CD4-positive, CD25-positive, alpha-beta regulatory T cell (primary cell): ENCODE results near the gene TTC27. TPM values are rescaled to one million over a fixed set of nuclear protein-coding genes. Genes with fewer than 3 reads are reported as not detected.
"Not testable (repeated sequence)": the region's sequence is repeated elsewhere in the genome, so short reads cannot be mapped to it uniquely, and the experiment has no call there.

Source experiments
- ATAC-seq, 2 donors: fragments of 150-1000 bp; cut with Tn5 transposase; one replicate each; pipeline ENCODE4 v1.10.0; 2021; ENCODE audit warnings: low read depth in 2 of 2, moderate number of reproducible peaks in 2 of 2, moderate library complexity in 1 of 2
- DNase-seq, 3 donors: peaks; one replicate each; pipeline versions ENCODE4 v3.0.0 to v3.0.0-alpha.2; 2012 to 2022; ENCODE audit warnings: mixed read lengths in 1 of 3
- H3K27ac ChIP-seq: one replicate; pipeline ENCODE4 v1.7.0; 2013; ENCODE audit warnings: mild to moderate bottlenecking, low read length; ENCODE audit not compliant: insufficient read depth, poor library complexity, severe bottlenecking
- H3K27me3 ChIP-seq: one replicate; pipeline ENCODE4 v1.7.0; 2013; ENCODE audit warnings: low read length; ENCODE audit not compliant: control insufficient read depth, insufficient read depth
- H3K36me3 ChIP-seq: one replicate; pipeline ENCODE4 v1.7.0; 2013; ENCODE audit warnings: mild to moderate bottlenecking, low read length, moderate library complexity; ENCODE audit not compliant: control insufficient read depth, insufficient read depth
- H3K4me1 ChIP-seq: 2 replicates; pipeline ENCODE4 v1.7.0; 2013; ENCODE audit warnings: mild to moderate bottlenecking, low read length; ENCODE audit not compliant: insufficient read depth, control insufficient read depth, poor library complexity, severe bottlenecking
- H3K4me3 ChIP-seq: one replicate; pipeline ENCODE4 v1.7.0; 2013; ENCODE audit warnings: low read depth, mild to moderate bottlenecking, low read length, moderate library complexity
- H3K9me3 ChIP-seq, 2 experiments: 1 replicate in 1 of 2; 2 replicates in 1 of 2; pipeline ENCODE4 v1.7.0; 2013; ENCODE audit warnings: low read length in 2 of 2, mild to moderate bottlenecking in 1 of 2, moderate library complexity in 1 of 2; ENCODE audit not compliant: control insufficient read depth in 2 of 2
- H3K27ac Mint-ChIP-seq, 3 donors: one replicate each; pipeline ENCODE4 v1.8.0; 2020 to 2022; ENCODE audit warnings: mild to moderate bottlenecking in 3 of 3, mixed read lengths in 3 of 3, moderate library complexity in 2 of 3
- H3K27me3 Mint-ChIP-seq: one replicate; pipeline ENCODE4 v1.8.0; 2022; ENCODE audit warnings: mild to moderate bottlenecking, mixed read lengths
- H3K36me3 Mint-ChIP-seq: one replicate; pipeline ENCODE4 v1.8.0; 2020; ENCODE audit warnings: mixed read lengths
- H3K4me1 Mint-ChIP-seq, 4 donors: one replicate each; pipeline ENCODE4 v1.8.0; 2020 to 2022; ENCODE audit warnings: mixed read lengths in 4 of 4, mild to moderate bottlenecking in 1 of 4
- H3K4me3 Mint-ChIP-seq, 4 donors: one replicate each; pipeline ENCODE4 v1.8.0; 2020 to 2022; ENCODE audit warnings: mild to moderate bottlenecking in 4 of 4, mixed read lengths in 4 of 4, moderate library complexity in 3 of 4
- H3K9me3 Mint-ChIP-seq, 7 donors: one replicate each; pipeline ENCODE4 v1.8.0; 2020 to 2022; ENCODE audit warnings: mixed read lengths in 7 of 7, mild to moderate bottlenecking in 3 of 7, moderate library complexity in 2 of 7
- polyA plus RNA-seq, 4 donors: library from polyadenylated mRNA; unstranded; fragments of 300-500 nt; fragmentation: Illumina TruSeq; gene quantifications; one replicate each; pipeline ENCODE4 v1.2.3, GENCODE V29; 2021
- total RNA-seq: library from RNA; stranded (reverse); gene quantifications from one replicate; pipeline ENCODE4 v1.2.3, GENCODE V29; 2022

TTC27 gene
- total and polyA plus RNA-seq, 5 donors from 2014 or later: 18.6 to 25.5 (median 23.6) TPM

DNA sequence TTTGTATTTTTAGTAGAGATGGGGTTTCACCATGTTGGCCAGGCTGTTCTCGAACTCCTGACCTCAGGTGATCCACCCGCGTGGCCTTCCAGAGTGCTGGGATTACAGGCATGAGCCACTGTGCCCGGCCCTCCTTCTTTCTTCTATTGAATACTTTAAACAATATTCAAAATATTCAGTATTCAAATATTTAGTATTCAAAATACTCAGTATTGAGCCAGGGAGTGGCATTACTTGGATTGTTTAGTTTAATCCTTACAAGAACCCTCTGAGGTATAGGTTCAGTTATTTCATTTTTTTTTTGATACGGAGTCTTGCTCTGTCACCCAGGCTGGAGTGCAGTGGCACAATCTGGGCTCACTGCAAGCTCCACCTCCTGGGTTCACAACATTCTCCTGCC lies 10.7 kb downstream of the TTC27 start:
- H3K36me3 ChIP-seq: peaks cover 70% of the 10 kb centered on the region

DNA sequence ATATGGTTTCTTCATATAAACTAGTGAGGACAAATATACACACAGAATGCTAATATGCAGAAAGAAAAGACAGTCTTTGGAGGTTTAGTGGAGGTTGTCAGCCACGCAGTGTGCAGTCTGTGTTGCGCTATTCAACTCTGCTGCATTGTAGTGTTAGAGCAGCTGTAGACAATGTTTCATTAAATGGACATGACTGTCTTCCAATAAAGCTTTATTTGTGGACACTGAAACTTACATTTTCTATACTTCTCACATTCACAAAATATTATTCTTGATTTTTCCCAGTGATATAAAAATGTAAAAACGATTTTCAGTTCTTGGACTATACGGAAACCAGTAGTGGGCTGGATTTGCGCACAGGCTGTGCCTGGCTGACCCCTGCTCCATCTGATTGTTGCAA lies 13.3 kb downstream of the TTC27 start:
- Histone ChIP-seq H3K27me3 (no peaks in the 10 kb centered on the region), H3K36me3 (peaks cover 57% of the 10 kb centered on the region), H3K4me3 (no peak overlapping the region), H3K27ac (no peak overlapping the region), H3K4me1 (no peaks in the 10 kb centered on the region), H3K9me3 (no peaks in the 10 kb centered on the region)
- no peaks in the 10 kb centered on the region for H3K9me3 Mint-ChIP-seq
- no peak overlapping the region for H3K27ac Mint-ChIP-seq
- ATAC-seq (no peak), DNase-seq (no peak)
- H3K4me3 Mint-ChIP-seq: no peak overlapping the region
- H3K4me1 Mint-ChIP-seq: peaks cover 0 to 7% (median 5%) of the 10 kb centered on the region in 4 donors
- H3K27me3 Mint-ChIP-seq: no peaks in the 10 kb centered on the region
- peaks cover 19% of the 10 kb centered on the region for H3K36me3 Mint-ChIP-seq

More for the DNA sequence above, 10.7 kb downstream of the TTC27 start:
- ATAC-seq, H3K4me1 ChIP-seq, H3K9me3 ChIP-seq, DNase-seq, H3K27me3 ChIP-seq, H3K9me3 Mint-ChIP-seq, H3K4me1 Mint-ChIP-seq, H3K27ac ChIP-seq, H3K27ac Mint-ChIP-seq, H3K4me3 Mint-ChIP-seq, H3K27me3 Mint-ChIP-seq, H3K4me3 ChIP-seq: not testable (repeated sequence)
- H3K36me3 Mint-ChIP-seq: peaks cover 12% of the 10 kb centered on the region

DNA sequence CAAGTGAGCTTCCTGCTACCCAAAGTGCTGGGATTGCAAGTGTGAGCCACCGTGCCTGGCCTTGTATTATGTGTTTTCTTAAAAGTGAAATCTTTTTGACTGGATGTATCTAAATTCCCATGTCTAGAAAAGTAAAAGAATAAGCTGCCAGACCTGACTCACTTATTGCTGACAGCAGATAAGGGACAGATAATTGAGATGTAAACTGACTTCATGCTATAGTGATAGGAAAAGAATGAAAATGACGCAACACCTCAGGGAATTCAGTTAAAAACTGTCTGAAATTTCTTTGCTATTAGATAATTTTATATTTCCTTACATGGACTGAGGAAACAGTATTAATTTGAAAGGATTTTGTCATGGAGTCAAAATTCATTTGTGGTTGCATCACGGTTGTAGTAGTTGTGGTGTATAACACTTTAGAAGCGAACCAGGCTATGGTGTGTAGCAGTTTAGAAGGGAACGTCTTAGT lies 19.4 kb downstream of the TTC27 start:
- Histone ChIP-seq H3K4me1 (no peaks in the 10 kb centered on the region), H3K36me3 (peaks cover 52% of the 10 kb centered on the region), H3K9me3 (no peaks in the 10 kb centered on the region), H3K27me3 (no peaks in the 10 kb centered on the region), H3K4me3 (no peak overlapping the region), H3K27ac (no peak overlapping the region)
- Mint-ChIP-seq H3K27ac (peak overlapping the region in 1 of 3 donors; percentile 45), H3K4me1 (peaks cover 0 to 7% (median 3%) of the 10 kb centered on the region in 4 donors), H3K9me3 (no peaks in the 10 kb centered on the region), H3K27me3 (no peaks in the 10 kb centered on the region), H3K36me3 (peaks cover 45% of the 10 kb centered on the region), H3K4me3 (no peak overlapping the region)
- DNase-seq (no peak), ATAC-seq (no peak)

DNA sequence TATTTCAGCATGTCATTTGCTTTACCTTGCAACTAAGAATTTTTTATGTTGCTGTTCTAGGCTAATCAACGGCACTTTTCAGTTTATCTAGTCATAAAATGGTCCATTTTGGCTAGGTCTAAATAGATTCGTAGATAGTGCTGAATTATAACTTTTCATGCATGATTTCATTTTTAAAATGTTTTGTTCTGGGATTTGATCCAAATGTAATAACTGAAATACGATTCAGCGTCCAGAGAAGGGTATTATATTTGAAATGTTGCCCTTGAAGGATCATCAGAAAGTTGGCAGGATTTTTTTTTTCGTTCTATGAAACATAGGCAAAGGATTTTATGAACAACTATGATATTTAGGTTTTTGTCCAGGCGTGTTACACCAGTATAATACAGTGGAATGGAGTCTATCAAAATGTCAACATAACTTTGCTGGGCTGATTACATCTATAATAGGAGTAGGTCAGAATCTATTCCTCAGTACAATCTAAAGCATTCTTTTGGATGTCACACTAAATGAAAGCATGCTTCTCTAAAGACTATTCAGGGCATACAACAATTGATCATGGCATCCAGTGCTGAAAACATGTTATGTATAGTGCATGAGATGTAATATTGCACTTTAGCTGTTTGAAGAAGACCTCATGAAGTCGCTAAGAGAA lies 24.8 kb downstream of the TTC27 start:
- DNase-seq: no peak
- Histone ChIP-seq H3K4me3 (no peak overlapping the region), H3K27ac (no peak overlapping the region), H3K27me3 (no peaks in the 10 kb centered on the region), H3K4me1 (no peaks in the 10 kb centered on the region), H3K9me3 (no peaks in the 10 kb centered on the region), H3K36me3 (peaks cover 45% of the 10 kb centered on the region)
- Mint-ChIP-seq H3K4me3 (no peak overlapping the region), H3K9me3 (no peaks in the 10 kb centered on the region), H3K27ac (peak overlapping the region in 1 of 3 donors; percentile 42), H3K4me1 (peaks cover 0 to 11% (median 2%) of the 10 kb centered on the region in 4 donors), H3K36me3 (peaks cover 53% of the 10 kb centered on the region), H3K27me3 (no peaks in the 10 kb centered on the region)
- no peak for ATAC-seq

DNA sequence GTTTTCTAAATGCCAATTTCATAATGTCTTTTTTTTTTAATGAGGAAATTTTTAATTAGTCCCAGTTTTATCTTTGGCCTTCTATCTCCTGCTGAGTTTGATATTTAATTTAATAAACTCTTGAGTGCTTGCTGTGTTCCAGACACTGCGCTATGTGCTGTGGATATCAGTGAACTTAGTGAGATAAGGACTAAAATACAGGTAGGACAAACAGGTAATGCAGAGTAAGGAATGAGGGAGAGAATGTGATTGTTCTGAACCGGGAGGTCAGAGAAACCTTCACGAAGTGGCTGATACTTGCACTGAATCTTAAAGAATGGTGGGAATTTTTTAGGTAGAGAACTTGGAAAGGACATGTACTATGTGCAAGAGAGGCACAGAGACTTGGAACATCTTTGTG lies 28.2 kb downstream of the TTC27 start:
- no peak overlapping the region for H3K4me3 Mint-ChIP-seq
- H3K27ac Mint-ChIP-seq: peak overlapping the region; percentile 2 to 22 (median 10)
- Histone ChIP-seq H3K27me3 (no peaks in the 10 kb centered on the region), H3K36me3 (peaks cover 29% of the 10 kb centered on the region), H3K4me1 (no peaks in the 10 kb centered on the region), H3K27ac (no peak overlapping the region), H3K4me3 (no peak overlapping the region), H3K9me3 (no peaks in the 10 kb centered on the region)
- no peaks in the 10 kb centered on the region for H3K27me3 Mint-ChIP-seq
- no peak for ATAC-seq
- peaks cover 0 to 12% (median 8%) of the 10 kb centered on the region in 4 donors for H3K4me1 Mint-ChIP-seq
- no peak for DNase-seq
- no peaks in the 10 kb centered on the region for H3K9me3 Mint-ChIP-seq
- peaks cover 54% of the 10 kb centered on the region for H3K36me3 Mint-ChIP-seq

DNA sequence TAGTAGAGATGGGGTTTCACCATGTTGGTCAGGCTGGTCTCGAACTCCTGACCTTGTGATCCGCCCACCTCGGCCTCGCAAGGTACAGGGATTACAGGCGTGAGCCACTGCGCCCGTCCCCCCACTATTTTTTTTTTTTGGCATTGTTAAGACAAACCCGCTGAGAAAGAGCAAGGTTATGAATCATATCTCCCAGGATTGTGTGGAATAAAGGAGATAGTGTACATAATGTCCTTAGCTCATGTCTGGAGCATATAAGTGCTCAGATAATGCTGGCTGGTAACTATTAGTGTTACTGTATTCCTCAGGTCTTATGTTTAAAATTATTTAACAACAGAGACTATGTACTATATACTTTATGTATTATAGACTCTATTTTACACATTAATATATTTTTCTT lies 36.0 kb downstream of the TTC27 start:
- no peaks in the 10 kb centered on the region for H3K9me3 Mint-ChIP-seq

DNA sequence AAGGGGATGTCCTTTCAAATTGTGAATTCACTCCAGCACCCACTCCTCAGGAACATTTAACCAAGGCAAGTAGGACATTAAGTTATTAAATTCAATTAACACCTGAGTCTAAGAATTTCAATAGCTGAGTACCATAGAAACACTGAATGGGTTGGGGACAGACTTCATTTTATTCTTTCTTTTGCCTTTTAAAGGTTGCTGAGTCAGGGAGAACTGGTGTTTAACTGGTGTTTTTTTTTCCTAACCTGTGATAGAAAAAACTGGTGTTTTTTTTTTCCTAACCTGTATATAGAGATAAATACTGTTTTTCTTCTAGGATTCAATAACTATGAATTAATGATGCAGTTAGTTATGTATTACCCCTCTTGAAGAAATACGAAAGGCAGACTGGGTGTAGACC lies 38.9 kb downstream of the TTC27 start:
- H3K27ac Mint-ChIP-seq: peak overlapping the region in 1 of 3 donors; percentile 1
- H3K9me3 Mint-ChIP-seq: no peaks in the 10 kb centered on the region

More for the DNA sequence above, 36.0 kb downstream of the TTC27 start:
- Histone ChIP-seq H3K4me3 (no peak overlapping the region), H3K9me3 (no peaks in the 10 kb centered on the region), H3K27ac (no peak overlapping the region), H3K27me3 (no peaks in the 10 kb centered on the region), H3K4me1 (no peaks in the 10 kb centered on the region), H3K36me3 (peaks cover 8% of the 10 kb centered on the region)
- Mint-ChIP-seq H3K4me1 (peaks cover 0 to 24% (median 13%) of the 10 kb centered on the region in 4 donors), H3K27ac (no peak overlapping the region), H3K4me3 (no peak overlapping the region), H3K36me3 (peaks cover 33% of the 10 kb centered on the region), H3K27me3 (no peaks in the 10 kb centered on the region)
- no peak for ATAC-seq
- no peak for DNase-seq

DNA sequence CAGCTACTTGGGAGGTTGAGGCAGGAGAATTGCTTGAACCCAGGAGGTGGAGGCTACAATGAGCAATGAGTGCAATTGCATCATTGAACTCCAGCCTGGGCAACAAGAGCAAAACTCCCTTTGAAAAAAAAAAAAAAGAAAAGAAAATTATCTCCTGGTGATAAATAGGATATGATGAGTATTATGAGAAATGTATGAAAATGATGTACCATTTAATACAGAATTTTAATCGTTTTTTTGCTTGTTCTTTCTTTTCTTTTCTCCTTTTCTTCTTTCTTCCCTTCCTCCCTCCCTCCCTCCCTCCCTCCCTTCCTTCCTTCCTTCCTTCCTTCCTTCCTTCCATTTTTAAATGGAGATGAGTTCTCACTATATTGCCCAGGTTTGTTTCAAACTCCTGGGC lies 40.4 kb downstream of the TTC27 start:
- H3K36me3 ChIP-seq: peaks cover 12% of the 10 kb centered on the region
- no peaks in the 10 kb centered on the region for H3K4me1 ChIP-seq
- H3K4me3 Mint-ChIP-seq: no peak overlapping the region
- ATAC-seq (no peak), DNase-seq (no peak)
- H3K9me3 Mint-ChIP-seq: no peaks in the 10 kb centered on the region
- no peaks in the 10 kb centered on the region for H3K27me3 Mint-ChIP-seq
- H3K27me3 ChIP-seq: no peaks in the 10 kb centered on the region
- peaks cover 0 to 2% (median 0%) of the 10 kb centered on the region in 4 donors for H3K4me1 Mint-ChIP-seq
- H3K36me3 Mint-ChIP-seq: peaks cover 21% of the 10 kb centered on the region
- H3K27ac ChIP-seq: no peak overlapping the region
- no peak overlapping the region for H3K27ac Mint-ChIP-seq
- H3K4me3 ChIP-seq: no peak overlapping the region
- H3K9me3 ChIP-seq: no peaks in the 10 kb centered on the region

More for the DNA sequence above, 38.9 kb downstream of the TTC27 start:
- H3K4me3 Mint-ChIP-seq: no peak overlapping the region
- H3K36me3 ChIP-seq: peaks cover 6% of the 10 kb centered on the region
- no peak overlapping the region for H3K4me3 ChIP-seq
- no peaks in the 10 kb centered on the region for H3K27me3 ChIP-seq
- no peak for DNase-seq
- H3K9me3 ChIP-seq: no peaks in the 10 kb centered on the region
- no peaks in the 10 kb centered on the region for H3K27me3 Mint-ChIP-seq
- H3K36me3 Mint-ChIP-seq: peaks cover 23% of the 10 kb centered on the region
- H3K4me1 ChIP-seq: no peaks in the 10 kb centered on the region
- ATAC-seq: no peak
- H3K27ac ChIP-seq: no peak overlapping the region
- H3K4me1 Mint-ChIP-seq: peaks cover 0 to 9% (median 7%) of the 10 kb centered on the region in 4 donors
